K562 (cell line): ENCODE data around the gene NXNL2. TPM values are rescaled to one million over a fixed set of nuclear protein-coding genes. Genes with fewer than 3 reads are reported as not detected.
A peak's percentile ranks its signal among the peaks of the same experiment; 100 is the strongest.

Experiments used
- MGA ChIP-seq: fragments of 450-650 bp; IDR thresholded peaks from 2 replicates; pipeline ENCODE4 v1.6.1; 2016; ENCODE audit warnings: mild to moderate bottlenecking, moderate library complexity
- REST ChIP-seq, 2 experiments: fragments of 450-650 bp; formaldehyde crosslinking in 1 of 2; IDR thresholded peaks; 2 replicates each; pipeline versions ENCODE4 v1.4.0 to v1.6.1; 2014 to 2020; ENCODE audit warnings: mild to moderate bottlenecking in 2 of 2, borderline replicate concordance in 1 of 2, low read depth in 1 of 2
- polyA plus RNA-seq, 8 experiments: library from polyadenylated mRNA; depleted of rRNA in 4 of 8; stranded (reverse) in 5 of 8; unstranded in 3 of 8; fragments of >200 nt; fragmentation: Nextera tagmentation in 2 of 8; fragmentation: Illumina TruSeq in 1 of 8; extraction: Ambion mirVana in 2 of 8; extraction: Trizol in 1 of 8; gene quantifications; 2 replicates each; pipeline versions ENCODE4 v1.2.1 to v1.2.3, GENCODE V29; 2011 to 2014; ENCODE audit warnings: inconsistent platforms in 1 of 8, missing spikeins in 1 of 8
- total RNA-seq, 7 experiments: library from RNA; depleted of rRNA in 6 of 7; stranded (reverse); fragments of >200 nt in 6 of 7; fragmentation: Illumina TruSeq in 2 of 7; extraction: Trizol in 2 of 7; gene quantifications; 2 replicates each; pipeline versions ENCODE4 v1.2.1 to v1.2.3, GENCODE V29; 2011 to 2021; ENCODE audit warnings: low replicate concordance in 1 of 7

Gene NXNL2
- total and polyA plus RNA-seq, 9 of the 15 experiments (the other 6 are each of a cell fraction or from before 2014, with no cell fraction given) = 0.15 to 0.19 TPM; not detected in 7

GRCh38 chr9:88578121-88579049, 43.4 kb downstream of the NXNL2 start (continued):
- TF ChIP-seq REST (IDR thresholded peaks at IDR 0.05; ENCODE audit: borderline replicate concordance) = peak; percentile 75
- TF ChIP-seq REST (CRISPR knock-in tag; IDR thresholded peaks at IDR 0.05; ENCODE audit: low read depth) = no peak
- no peak for TF ChIP-seq MGA
